Mucosa of gallbladder (tissue), 1 donor: ENCODE results near the gene EPC2. TPM values are rescaled to one million over a fixed set of nuclear protein-coding genes. Genes with fewer than 3 reads are reported as not detected.
"Not testable (repeated sequence)": the region's sequence is repeated elsewhere in the genome, so short reads cannot be mapped to it uniquely, and the experiment has no call there.

Source experiments
- DNase-seq: peaks from one replicate; pipeline ENCODE4 v3.0.0-alpha.2; 2020; ENCODE audit warnings: low spot score
- total RNA-seq: library from RNA; stranded (reverse); gene quantifications from one replicate; pipeline ENCODE4 v1.2.1, GENCODE V29; 2021
- donor health status: DM: no; HTN: no; CAD: no.

Gene EPC2
- total RNA-seq, 1 donor from 2014 or later: 30.8 TPM

- no peak for DNase-seq
Measured at GRCh38 chr2:148640767-148641166, 3.8 kb upstream of the EPC2 start.

- DNase-seq: no peak
Measured at GRCh38 chr2:148642112-148642744, 2.3 kb upstream of the EPC2 start.

- DNase-seq: no peak
Measured at GRCh38 chr2:148642891-148643416, 1.6 kb upstream of the EPC2 start.

- DNase-seq: no peak
Measured at GRCh38 chr2:148643421-148643820, 1.1 kb upstream of the EPC2 start.

- DNase-seq: peak; percentile 95
Measured at GRCh38 chr2:148644883-148645538, 460 bp downstream of the EPC2 start.

GRCh38 chr2:148645539-148646230, 1.1 kb downstream of the EPC2 start:
- peak; percentile 63 for DNase-seq

- DNase-seq: no peak
Measured at GRCh38 chr2:148646231-148646559, 1.6 kb downstream of the EPC2 start.

- DNase-seq: not testable (repeated sequence)
Measured at GRCh38 chr2:148647711-148648110, 3.2 kb downstream of the EPC2 start.

- DNase-seq: no peak
Measured at GRCh38 chr2:148649936-148650335, 5.4 kb downstream of the EPC2 start.

- DNase-seq: no peak
Measured at GRCh38 chr2:148650881-148651280, 6.3 kb downstream of the EPC2 start.

- no peak for DNase-seq
Measured at GRCh38 chr2:148651972-148652371, 7.4 kb downstream of the EPC2 start.

GRCh38 chr2:148653437-148653836, 8.9 kb downstream of the EPC2 start:
- DNase-seq: no peak

GRCh38 chr2:148654435-148654834, 9.9 kb downstream of the EPC2 start:
- no peak for DNase-seq

GRCh38 chr2:148656516-148656915, 12.0 kb downstream of the EPC2 start:
- no peak for DNase-seq

- no peak for DNase-seq
Measured at GRCh38 chr2:148658807-148659722, 14.5 kb downstream of the EPC2 start.

GRCh38 chr2:148660999-148661398, 16.4 kb downstream of the EPC2 start:
- no peak for DNase-seq

- not testable (repeated sequence) for DNase-seq
Measured at GRCh38 chr2:148662332-148662731, 17.8 kb downstream of the EPC2 start.

GRCh38 chr2:148664229-148664628, 19.7 kb downstream of the EPC2 start:
- no peak for DNase-seq

- no peak for DNase-seq
Measured at GRCh38 chr2:148666555-148666954, 22.0 kb downstream of the EPC2 start.

GRCh38 chr2:148667113-148667836, 22.7 kb downstream of the EPC2 start:
- DNase-seq: no peak

GRCh38 chr2:148670773-148671172, 26.2 kb downstream of the EPC2 start:
- no peak for DNase-seq
